MCF 10A (cell line): ENCODE data around the gene TRIP6. TPM values are rescaled to one million over a fixed set of nuclear protein-coding genes. Genes with fewer than 3 reads are reported as not detected.
"Not testable (repeated sequence)": the region's sequence is repeated elsewhere in the genome, so short reads cannot be mapped to it uniquely, and the experiment has no call there.

Source experiments
- BruUV-seq: library from RNA; stranded (reverse); fragments of 400-500 nt; replicated peaks from 2 replicates; lab custom pipeline; 2021; lab: Mats Ljungman, UMichigan
- CTCF ChIA-PET: fragments of 300-600 bp; sonication (Branson Sonifier 250); formaldehyde crosslinking; extraction: SDS; loops from one replicate; lab custom pipeline; 2021; ENCODE audit warnings: antibody characterized with exemption, inconsistent platforms; lab: Yijun Ruan, JAX
- POLR2A ChIA-PET: fragments of 300-600, 350-650 bp; sonication (Branson Sonifier 250); formaldehyde crosslinking; extraction: SDS; loops from one replicate; lab custom pipeline; 2020; ENCODE audit warnings: antibody characterized with exemption, inconsistent platforms; lab: Yijun Ruan, JAX
- DNase-seq: peaks from one replicate; pipeline ENCODE4 v3.0.0-alpha.2; 2018; ENCODE audit not compliant: unreplicated experiment
- H3K27ac Mint-ChIP-seq: one replicate; pipeline ENCODE4 v1.8.0; 2022; ENCODE audit warnings: mild to moderate bottlenecking, low read depth, mixed read lengths; ENCODE audit not compliant: unreplicated experiment
- H3K27me3 Mint-ChIP-seq: one replicate; pipeline ENCODE4 v1.8.0; 2022; ENCODE audit warnings: mixed read lengths; ENCODE audit not compliant: insufficient read depth, unreplicated experiment
- H3K36me3 Mint-ChIP-seq: one replicate; pipeline ENCODE4 v1.8.0; 2022; ENCODE audit warnings: mild to moderate bottlenecking, moderate library complexity, mixed read lengths; ENCODE audit not compliant: insufficient read depth, unreplicated experiment
- H3K4me1 Mint-ChIP-seq: one replicate; pipeline ENCODE4 v1.8.0; 2022; ENCODE audit warnings: mixed read lengths; ENCODE audit not compliant: insufficient read depth, unreplicated experiment
- H3K4me3 Mint-ChIP-seq: one replicate; pipeline ENCODE4 v1.8.0; 2022; ENCODE audit warnings: mild to moderate bottlenecking, moderate library complexity, mixed read lengths; ENCODE audit not compliant: unreplicated experiment
- H3K9me3 Mint-ChIP-seq: one replicate; pipeline ENCODE4 v1.8.0; 2022; ENCODE audit warnings: mixed read lengths; ENCODE audit not compliant: unreplicated experiment
- intact Hi-C: fragments of 100-400 bp; cut with micrococcal nuclease; formaldehyde crosslinking; loops from 2 replicates; pipeline ENCODE4 v1.14.1; 2022
- total RNA-seq: library from RNA; stranded (reverse); gene quantifications from 2 replicates; pipeline ENCODE4 v1.2.3, GENCODE V29; 2022
- TF ChIP-seq, protein P1 (sequence below): fragments of 200-600 bp; IDR thresholded peaks from one replicate; pipeline ENCODE4 v1.8.0; 2022; ENCODE audit warnings: antibody characterized with exemption, mild to moderate bottlenecking; ENCODE audit not compliant: unreplicated experiment

TRIP6 gene
- total RNA-seq, 1 experiment from 2014 or later: 132 TPM

DNA sequence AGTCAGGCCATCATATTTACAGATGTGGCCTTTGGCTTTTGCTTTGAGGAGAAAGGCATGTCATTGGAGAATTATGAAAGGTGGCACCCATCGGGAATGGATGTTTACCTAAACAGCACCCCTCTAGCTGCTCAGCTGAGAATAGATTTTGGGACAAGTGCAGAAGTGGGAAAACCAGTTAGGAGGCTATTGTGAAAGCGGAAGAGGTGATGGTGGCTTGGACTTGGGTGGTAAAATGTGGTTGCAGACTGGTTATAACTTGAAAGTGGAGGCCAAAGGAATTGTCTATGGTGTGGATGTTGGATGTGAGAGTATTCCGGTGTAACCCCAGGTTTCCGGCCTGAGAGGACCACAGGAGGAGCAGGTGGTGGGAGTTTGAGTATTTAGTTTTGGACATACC is 19.8 kb upstream of the TRIP6 start:
- no TSS peak for BruUV-seq
- Mint-ChIP-seq H3K4me1 (peaks cover 6% of the 10 kb centered on the region), H3K27ac (no peak overlapping the region), H3K36me3 (peaks cover 1% of the 10 kb centered on the region), H3K9me3 (no peaks in the 10 kb centered on the region), H3K27me3 (no peaks in the 10 kb centered on the region), H3K4me3 (no peak overlapping the region)
- CTCF ChIA-PET: interaction anchor here (0.6 to 1.8 kb wide), 2 partner anchors 142 to 1615 kb away, joined by 3 to 12 read pairs; partner anchors contain the start of gene POP7
- intact Hi-C loops: no loop called here
- TF ChIP-seq, protein P1, sequence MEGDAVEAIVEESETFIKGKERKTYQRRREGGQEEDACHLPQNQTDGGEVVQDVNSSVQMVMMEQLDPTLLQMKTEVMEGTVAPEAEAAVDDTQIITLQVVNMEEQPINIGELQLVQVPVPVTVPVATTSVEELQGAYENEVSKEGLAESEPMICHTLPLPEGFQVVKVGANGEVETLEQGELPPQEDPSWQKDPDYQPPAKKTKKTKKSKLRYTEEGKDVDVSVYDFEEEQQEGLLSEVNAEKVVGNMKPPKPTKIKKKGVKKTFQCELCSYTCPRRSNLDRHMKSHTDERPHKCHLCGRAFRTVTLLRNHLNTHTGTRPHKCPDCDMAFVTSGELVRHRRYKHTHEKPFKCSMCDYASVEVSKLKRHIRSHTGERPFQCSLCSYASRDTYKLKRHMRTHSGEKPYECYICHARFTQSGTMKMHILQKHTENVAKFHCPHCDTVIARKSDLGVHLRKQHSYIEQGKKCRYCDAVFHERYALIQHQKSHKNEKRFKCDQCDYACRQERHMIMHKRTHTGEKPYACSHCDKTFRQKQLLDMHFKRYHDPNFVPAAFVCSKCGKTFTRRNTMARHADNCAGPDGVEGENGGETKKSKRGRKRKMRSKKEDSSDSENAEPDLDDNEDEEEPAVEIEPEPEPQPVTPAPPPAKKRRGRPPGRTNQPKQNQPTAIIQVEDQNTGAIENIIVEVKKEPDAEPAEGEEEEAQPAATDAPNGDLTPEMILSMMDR: no peak
- POLR2A ChIA-PET: no interaction called here
- no peak for DNase-seq

DNA sequence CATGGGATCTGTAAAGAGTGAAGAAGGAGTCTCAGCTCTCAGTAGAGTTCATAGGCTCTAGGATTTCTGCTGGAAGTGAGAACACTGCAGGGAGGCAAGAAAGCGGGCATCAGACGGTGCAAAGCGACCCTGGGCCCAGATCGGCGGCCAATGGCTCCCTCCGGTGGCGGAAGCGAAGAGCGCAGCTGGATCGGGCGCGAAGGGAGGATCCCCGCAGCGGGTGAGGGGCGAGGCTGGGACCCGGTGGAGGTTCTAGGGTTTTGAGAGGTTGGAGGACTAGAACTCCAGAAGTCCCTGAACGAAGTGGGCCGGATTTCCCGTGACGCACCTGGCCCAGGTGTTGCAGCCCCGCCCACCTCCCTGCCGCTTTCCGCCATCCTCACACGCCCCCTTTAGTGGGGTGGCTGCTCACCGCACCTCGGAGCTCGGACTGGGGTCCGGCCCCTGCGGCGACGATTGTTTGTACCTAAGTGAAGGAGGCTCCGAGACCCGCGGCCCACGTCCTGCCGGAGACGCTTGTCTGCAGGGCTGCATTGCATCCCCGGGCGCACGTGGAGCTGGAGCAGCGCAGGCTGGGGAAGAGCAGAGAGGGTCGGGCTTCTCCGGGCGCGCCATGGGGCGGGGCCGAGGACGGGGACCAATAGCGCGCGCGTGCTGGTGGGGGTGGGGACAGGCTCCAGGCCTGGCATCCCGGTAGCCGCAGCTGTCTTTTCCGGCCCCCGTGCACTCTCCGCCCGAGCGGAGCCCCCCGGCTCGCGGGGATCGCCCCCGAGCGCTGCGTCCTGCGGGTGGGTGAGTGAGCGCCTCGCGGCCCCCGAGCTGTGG is 14.9 kb upstream of the TRIP6 start, which contains the start of gene SLC12A9:
Gene SLC12A9, plus strand, starts transcription at position 666 of the 825 bp plus-strand sequence. CDS start 1,485 bp downstream, outside the sequence.
- Mint-ChIP-seq H3K27me3 (no peaks in the 10 kb centered on the region), H3K4me1 (peaks cover 6% of the 10 kb centered on the region), H3K36me3 (peaks cover 12% of the 10 kb centered on the region), H3K27ac (peak within 1 kb of the TSS; percentile 22), H3K9me3 (no peaks in the 10 kb centered on the region), H3K4me3 (peak within 1 kb of the TSS; percentile 90)
- TF ChIP-seq, protein P1: peak; percentile 95
- ChIA-PET POLR2A (interaction anchor here (0.6 to 3.8 kb wide), 30 partner anchors 10 to 423 kb away, joined by 3 to 53 read pairs (median 5); partner anchors contain the start of genes EPHB4, EPO, FBXO24 and GIGYF1), CTCF (interaction anchor here (0.6 to 3.7 kb wide), 33 partner anchors 10 to 415 kb away, joined by 3 to 49 read pairs (median 4); partner anchors contain the start of genes EPHB4, EPO, POP7 and PPP1R35)
- TSS peak; percentile 53 for BruUV-seq
- intact Hi-C loops: loop anchor here (1.0 kb wide), 4 partner anchors 25 to 147 kb away; partner anchors contain the start of genes EPHB4 and EPO
- peak; percentile 90 for DNase-seq

DNA sequence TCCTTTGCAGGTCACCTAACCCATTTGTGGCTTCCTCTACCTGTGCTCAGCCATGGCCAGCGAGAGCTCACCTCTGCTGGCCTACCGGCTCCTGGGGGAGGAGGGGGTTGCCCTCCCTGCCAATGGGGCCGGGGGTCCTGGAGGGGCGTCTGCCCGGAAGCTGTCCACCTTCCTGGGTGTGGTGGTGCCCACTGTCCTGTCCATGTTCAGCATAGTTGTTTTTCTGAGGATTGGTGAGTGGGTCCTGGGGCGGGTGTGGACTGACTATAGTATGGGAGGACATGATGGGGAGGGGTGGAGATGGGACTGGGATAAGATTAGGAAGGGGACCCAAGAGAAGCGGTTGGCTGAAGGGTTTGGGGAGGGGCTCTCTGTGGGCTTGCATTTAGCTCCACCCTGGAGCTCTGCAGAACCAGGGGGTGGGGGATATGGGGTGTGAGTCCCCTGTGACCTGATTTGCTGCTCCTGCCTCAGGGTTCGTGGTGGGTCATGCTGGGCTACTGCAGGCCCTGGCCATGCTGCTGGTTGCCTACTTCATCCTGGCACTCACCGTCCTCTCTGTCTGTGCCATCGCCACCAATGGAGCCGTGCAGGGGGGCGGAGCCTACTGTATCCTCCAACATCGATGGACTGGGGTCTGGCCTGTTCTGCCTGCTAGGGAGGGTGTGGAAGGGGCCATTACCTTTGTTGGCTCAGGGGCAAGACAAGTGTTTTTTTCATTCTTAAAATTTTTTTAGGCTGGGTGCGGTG is 12.9 kb upstream of the TRIP6 start:
- Mint-ChIP-seq H3K36me3 (peaks cover 17% of the 10 kb centered on the region), H3K4me3 (peak overlapping the region; percentile 90), H3K27ac (no peak overlapping the region), H3K27me3 (no peaks in the 10 kb centered on the region), H3K4me1 (peaks cover 6% of the 10 kb centered on the region), H3K9me3 (no peaks in the 10 kb centered on the region)
- CTCF ChIA-PET: interaction anchor here (0.6 to 3.4 kb wide), 6 partner anchors 10 to 290 kb away, joined by 3 to 30 read pairs (median 4); partner anchors contain the start of gene POP7
- TF ChIP-seq, protein P1: no peak
- intact Hi-C loops: no loop called here
- POLR2A ChIA-PET: interaction anchor here (0.5 to 1.3 kb wide), 5 partner anchors 21 to 183 kb away, joined by 3 read pairs; partner anchors contain the start of gene UFSP1
- no TSS peak for BruUV-seq
- DNase-seq: no peak

DNA sequence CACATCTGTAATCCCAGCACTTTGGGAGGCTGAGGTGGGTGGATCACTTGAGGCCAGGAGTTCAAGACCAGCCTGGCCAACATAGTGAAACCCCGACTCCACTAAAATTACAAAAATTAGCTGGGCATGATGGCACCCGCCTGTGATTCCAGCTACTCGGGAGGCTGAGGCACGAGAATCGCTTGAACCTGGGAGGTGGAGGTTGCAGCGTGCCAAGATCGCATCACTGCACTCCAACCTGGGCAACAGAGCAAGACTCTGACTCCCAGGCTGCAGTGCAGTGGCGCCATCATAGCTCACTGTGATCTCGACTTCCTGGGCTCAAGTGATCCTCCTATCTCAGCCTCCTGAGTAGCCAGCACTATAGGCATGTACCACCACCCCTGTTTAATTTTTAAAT is 12.3 kb upstream of the TRIP6 start:
- BruUV-seq, H3K27me3 Mint-ChIP-seq, H3K9me3 Mint-ChIP-seq, DNase-seq, intact Hi-C loops, H3K4me3 Mint-ChIP-seq, H3K27ac Mint-ChIP-seq, H3K4me1 Mint-ChIP-seq: not testable (repeated sequence)
- CTCF ChIA-PET: interaction anchor here (0.6 to 2.0 kb wide), 4 partner anchors 9 to 158 kb away, joined by 3 to 11 read pairs (median 4); partner anchors contain the start of gene POP7
- H3K36me3 Mint-ChIP-seq: peaks cover 20% of the 10 kb centered on the region
- POLR2A ChIA-PET: interaction anchor here (0.6 to 1.0 kb wide), 3 partner anchors 12 to 182 kb away, joined by 3 read pairs; partner anchors contain the start of gene TRIP6
